ENCODE results near the gene PAQR7. TPM values are rescaled to one million over a fixed set of nuclear protein-coding genes. Genes with fewer than 3 reads are reported as not detected.

Gene PAQR7
- total RNA-seq, 1 donor from 2014 or later, result 11.9 TPM

- Histone ChIP-seq H3K27me3 (ENCODE audit: control insufficient read depth, insufficient read depth, low read length) (no peaks in the 10 kb centered on the region), H3K36me3 (ENCODE audit: control insufficient read depth, insufficient read depth, low read length) (no peaks in the 10 kb centered on the region), H3K4me3 (ENCODE audit: low read depth, low read length) (no peak overlapping the region)
- no peak for DNase-seq (ENCODE audit: low read depth)
- TF ChIP-seq CTCF (IDR thresholded peaks at IDR 0.05; ENCODE audit: insufficient read depth, low read length, poor library complexity, severe bottlenecking), result peak; percentile 60
Observed at GRCh38 chr1:25837262-25837875, 38.1 kb downstream of the PAQR7 start.

GRCh38 chr1:25836695-25837094 is 38.8 kb downstream of the PAQR7 start:
- TF ChIP-seq CTCF (IDR thresholded peaks at IDR 0.05; ENCODE audit: insufficient read depth, low read length, poor library complexity, severe bottlenecking), result no peak
- no peak for DNase-seq (ENCODE audit: low read depth)
- no peaks in the 10 kb centered on the region for H3K27me3 ChIP-seq (ENCODE audit: control insufficient read depth, insufficient read depth, low read length)

GRCh38 chr1:25834894-25835293 is 40.6 kb downstream of the PAQR7 start:
- TF ChIP-seq CTCF (IDR thresholded peaks at IDR 0.05; ENCODE audit: insufficient read depth, low read length, poor library complexity, severe bottlenecking), result no peak
- Histone ChIP-seq H3K36me3 (ENCODE audit: control insufficient read depth, insufficient read depth, low read length) (no peaks in the 10 kb centered on the region), H3K4me3 (ENCODE audit: low read depth, low read length) (no peak overlapping the region), H3K27me3 (ENCODE audit: control insufficient read depth, insufficient read depth, low read length) (no peaks in the 10 kb centered on the region)
- DNase-seq (ENCODE audit: low read depth), result no peak

More at GRCh38 chr1:25836695-25837094, 38.8 kb downstream of the PAQR7 start:
- Histone ChIP-seq H3K36me3 (ENCODE audit: control insufficient read depth, insufficient read depth, low read length) (no peaks in the 10 kb centered on the region), H3K4me3 (ENCODE audit: low read depth, low read length) (no peak overlapping the region)

- DNase-seq (ENCODE audit: low read depth), result no peak
- Histone ChIP-seq H3K36me3 (ENCODE audit: control insufficient read depth, insufficient read depth, low read length) (no peaks in the 10 kb centered on the region), H3K27me3 (ENCODE audit: control insufficient read depth, insufficient read depth, low read length) (no peaks in the 10 kb centered on the region), H3K4me3 (ENCODE audit: low read depth, low read length) (no peak overlapping the region)
- TF ChIP-seq CTCF (IDR thresholded peaks at IDR 0.05; ENCODE audit: insufficient read depth, low read length, poor library complexity, severe bottlenecking), result no peak
Observed at GRCh38 chr1:25833158-25833557, 42.4 kb downstream of the PAQR7 start.

- H3K4me3 ChIP-seq (ENCODE audit: low read depth, low read length), result no peak overlapping the region
- H3K36me3 ChIP-seq (ENCODE audit: control insufficient read depth, insufficient read depth, low read length), result no peaks in the 10 kb centered on the region
- no peak for TF ChIP-seq CTCF (IDR thresholded peaks at IDR 0.05; ENCODE audit: insufficient read depth, low read length, poor library complexity, severe bottlenecking)
- no peak for DNase-seq (ENCODE audit: low read depth)
- no peaks in the 10 kb centered on the region for H3K27me3 ChIP-seq (ENCODE audit: control insufficient read depth, insufficient read depth, low read length)
Observed at GRCh38 chr1:25832336-25833037, 43.0 kb downstream of the PAQR7 start.
